SK-N-MC (cell line): Measurements from ENCODE around the gene MRE11.

Experiments
- EZH2 ChIP-seq: fragments of 200-600 bp; sonication (generic); IDR thresholded peaks from one replicate; pipeline ENCODE4 v1.6.1; 2017; ENCODE audit warnings: antibody characterized with exemption
- POLR2AphosphoS5 ChIP-seq: IDR thresholded peaks from 2 replicates; pipeline ENCODE4 v1.6.1; 2012; ENCODE audit warnings: mild to moderate bottlenecking, low read depth, low read length, borderline replicate concordance

DNA sequence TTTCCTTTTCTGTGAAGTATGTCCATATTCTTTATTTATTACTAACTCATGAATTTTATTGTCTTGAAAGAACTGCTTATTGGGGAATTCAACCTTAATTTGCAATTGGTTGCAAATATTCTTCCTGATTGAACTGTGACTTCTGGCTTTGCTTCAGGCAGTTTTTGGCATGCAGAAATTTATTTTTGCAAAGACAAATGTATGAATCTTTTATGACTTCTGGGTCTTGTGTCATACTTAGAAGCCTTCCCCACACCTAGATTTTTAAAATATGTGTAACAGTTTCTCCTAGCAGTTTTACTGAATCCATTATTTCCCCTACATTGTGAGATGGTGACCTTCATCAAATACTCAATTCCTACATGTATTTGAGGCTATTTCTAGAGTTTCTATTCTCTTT lies 12.3 kb downstream of the MRE11 start:
- no peak for TF ChIP-seq EZH2
- no peak for TF ChIP-seq POLR2AphosphoS5
